HG03060 (cell line): ENCODE measurements around the gene TNS1.

Experiments used
- ATAC-seq: cut with Tn5 transposase; IDR thresholded peaks from one replicate; pipeline ENCODE4 v1.9.1; 2021; ENCODE audit warnings: low read depth, moderate number of reproducible peaks; ENCODE audit not compliant: unreplicated experiment

The TNS1 gene

GRCh38 chr2:217964275-217965161, 38.3 kb downstream of the TNS1 start:
- ATAC-seq, result no peak

DNA sequence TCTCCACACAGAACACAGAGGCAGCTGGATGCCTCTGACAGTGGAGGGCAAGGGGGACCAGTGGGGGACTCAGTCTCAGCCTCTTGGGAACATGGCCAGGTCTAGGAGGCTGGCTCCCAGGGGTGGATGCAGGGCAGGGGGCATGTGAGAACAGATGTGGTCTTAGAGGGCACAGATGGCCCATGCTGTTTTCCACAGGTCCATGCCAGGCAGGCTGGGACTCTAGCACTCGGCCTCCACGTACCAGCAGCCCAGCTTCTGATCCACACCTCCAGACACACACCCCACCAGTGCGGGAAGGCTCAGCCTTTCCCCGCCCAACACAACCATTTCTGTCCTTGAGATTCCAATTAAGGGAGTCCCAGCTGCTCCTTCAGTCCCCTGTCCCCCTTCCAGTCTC, 42.4 kb downstream of the TNS1 start:
- ATAC-seq, result no peak

DNA sequence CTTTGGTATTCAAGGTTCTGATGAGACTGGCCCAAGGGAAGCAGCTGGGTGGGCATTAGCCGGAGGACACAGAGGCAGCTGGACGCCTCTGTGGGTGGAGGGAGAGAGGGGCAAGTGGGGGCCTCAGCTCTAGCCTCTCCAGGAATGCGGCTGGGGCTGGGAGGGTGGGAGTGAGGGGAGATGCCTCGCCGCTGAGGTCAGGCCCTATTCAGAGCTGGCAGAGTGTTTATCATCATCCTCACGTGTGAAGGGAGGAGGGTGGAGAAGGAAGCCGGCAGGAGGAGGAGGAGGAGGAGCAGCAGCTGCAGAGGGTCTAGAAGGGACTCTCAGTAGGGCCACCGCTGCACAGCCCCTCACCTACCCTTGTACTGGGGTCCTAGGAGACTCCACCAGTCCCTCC, 43.1 kb downstream of the TNS1 start:
- no peak for ATAC-seq

GRCh38 chr2:217958884-217959225, 43.9 kb downstream of the TNS1 start:
- no peak for ATAC-seq

DNA sequence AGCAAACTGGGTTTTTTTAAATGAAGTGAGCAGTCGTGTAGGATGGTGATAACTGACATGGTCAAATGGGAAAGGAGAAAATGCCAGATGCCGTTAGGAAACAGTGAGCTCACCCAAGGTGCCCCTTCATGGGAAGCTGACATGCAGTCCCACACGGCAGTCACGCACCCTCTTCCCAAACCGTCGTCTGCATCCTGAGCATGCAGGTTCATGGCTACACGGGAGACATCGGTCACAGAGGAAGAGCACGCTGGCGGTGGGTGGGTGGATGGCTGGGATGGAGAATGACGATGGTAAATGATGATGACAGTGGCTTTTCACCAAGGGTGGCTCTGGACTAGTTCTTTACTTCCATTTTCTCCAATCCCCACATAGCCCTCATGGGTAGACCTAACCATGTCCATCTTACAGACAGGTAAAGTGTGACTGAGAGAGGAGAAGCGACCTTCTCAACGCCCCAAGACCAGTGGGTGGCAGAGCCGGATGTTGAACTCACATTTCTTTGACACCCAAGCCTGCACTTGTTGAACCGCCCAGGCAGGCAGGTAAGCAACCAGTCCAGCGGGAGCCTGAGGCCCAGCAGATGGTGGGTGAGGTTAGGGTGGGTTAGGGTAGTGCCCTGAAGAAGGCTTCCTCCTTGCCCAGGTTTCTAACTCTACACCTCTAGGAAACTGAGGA, 44.5 kb downstream of the TNS1 start:
- no peak for ATAC-seq

- ATAC-seq, result no peak
These were observed 46.0 kb downstream of the TNS1 start for GRCh38 chr2:217956586-217957457.

- no peak for ATAC-seq
These were observed 46.8 kb downstream of the TNS1 start for GRCh38 chr2:217955881-217956493.

GRCh38 chr2:217954971-217955740, 47.6 kb downstream of the TNS1 start:
- ATAC-seq, result no peak

GRCh38 chr2:217954469-217954868, 48.3 kb downstream of the TNS1 start:
- ATAC-seq, result no peak

- ATAC-seq, result no peak
These were observed 48.7 kb downstream of the TNS1 start for GRCh38 chr2:217954051-217954450.

DNA sequence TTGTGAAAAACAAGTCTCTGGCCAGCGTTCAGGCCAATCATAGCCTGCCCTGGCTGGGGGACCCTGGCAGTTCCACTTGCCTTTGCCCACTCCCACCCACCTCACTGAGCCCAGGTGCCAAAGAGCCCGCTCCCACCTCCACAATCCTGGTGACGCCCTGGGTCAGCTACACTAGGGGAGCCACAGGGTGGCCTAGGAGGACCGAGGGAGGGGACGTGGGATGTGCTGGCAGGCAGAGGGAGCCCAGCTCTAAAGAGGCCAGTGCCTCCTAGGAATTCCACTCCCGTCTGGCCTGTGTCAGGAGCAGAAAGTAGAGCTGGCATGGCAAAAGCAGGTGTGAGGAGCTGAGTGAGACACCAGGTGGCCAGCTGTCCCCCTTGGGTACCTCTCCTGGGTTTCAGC, 49.3 kb downstream of the TNS1 start:
- ATAC-seq, result no peak

- ATAC-seq, result no peak
These were observed 49.7 kb downstream of the TNS1 start for GRCh38 chr2:217953011-217953481.

- no peak for ATAC-seq
These were observed 50.4 kb downstream of the TNS1 start for GRCh38 chr2:217952409-217952808.

- no peak for ATAC-seq
These were observed 51.1 kb downstream of the TNS1 start for GRCh38 chr2:217951521-217952247.

DNA sequence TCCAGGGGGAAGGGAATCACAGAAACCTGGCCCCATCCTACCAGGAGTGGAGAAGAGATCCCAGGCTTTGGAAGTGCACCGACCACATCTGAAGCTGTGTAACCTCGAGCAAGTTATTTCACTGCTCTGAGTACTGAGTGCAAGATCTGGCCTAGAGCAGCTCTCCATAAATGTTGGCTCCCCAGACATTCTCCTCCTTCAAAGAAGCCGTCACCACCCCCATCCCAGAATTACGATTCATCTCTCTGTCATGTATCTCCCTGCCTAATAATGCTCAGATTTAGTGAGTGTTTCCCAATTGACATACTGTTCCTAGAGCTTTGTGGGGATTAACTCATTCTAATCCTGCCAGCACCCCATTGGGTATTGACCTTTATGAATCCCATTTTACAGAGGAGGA, 51.7 kb downstream of the TNS1 start:
- ATAC-seq, result no peak

- ATAC-seq, result no peak
These were observed 52.4 kb downstream of the TNS1 start for GRCh38 chr2:217950401-217950871.

DNA sequence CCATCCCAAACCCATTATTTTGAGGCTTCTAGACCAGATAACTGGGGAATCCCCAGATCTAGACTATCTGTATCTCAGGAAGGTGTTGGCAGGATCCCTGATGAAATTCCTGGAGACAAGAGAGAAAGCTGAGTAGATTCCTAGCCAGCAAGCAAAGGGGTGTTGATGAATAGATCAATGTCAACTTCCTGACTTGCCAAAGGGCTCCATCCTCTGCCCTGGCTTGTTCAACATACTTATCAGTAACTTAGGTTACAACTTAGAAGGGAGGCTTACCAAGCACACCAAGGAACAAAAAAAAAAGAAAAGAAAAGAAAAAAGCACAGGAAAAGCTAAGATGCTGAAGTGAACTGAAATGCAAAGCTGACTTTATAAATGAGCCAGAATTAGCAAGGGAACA, 53.3 kb downstream of the TNS1 start:
- no peak for ATAC-seq

DNA sequence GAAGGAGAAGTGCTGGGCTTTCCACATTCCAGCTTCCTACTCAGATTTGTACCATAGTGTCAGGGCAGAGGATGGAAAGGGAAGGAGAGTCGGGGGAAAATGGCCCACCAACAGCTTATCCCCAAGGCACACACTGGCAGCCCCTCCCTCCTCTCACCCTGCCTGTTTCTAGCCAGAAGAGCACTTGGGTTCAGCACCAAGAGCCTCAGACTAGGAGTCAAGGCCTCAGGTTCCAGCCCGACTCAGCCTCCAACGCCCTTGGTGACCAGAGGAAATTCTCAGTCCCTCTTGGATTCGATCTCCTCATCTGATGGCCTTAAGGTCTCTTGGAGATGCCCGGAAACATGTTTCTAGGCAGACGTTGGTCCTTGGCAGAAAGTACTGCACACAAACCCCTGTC, 53.9 kb downstream of the TNS1 start:
- no peak for ATAC-seq

- no peak for ATAC-seq
These were observed 54.4 kb downstream of the TNS1 start for GRCh38 chr2:217948351-217948791.
